ENCODE results near the gene CRYBG3. TPM values are rescaled to one million over a fixed set of nuclear protein-coding genes. Genes with fewer than 3 reads are reported as not detected.

The CRYBG3 gene
- 10 to 100 TPM; 12.8 to 13.1 TPM for total RNA-seq

- peak within 1 kb of the TSS; percentile 84 for H3K27ac Mint-ChIP-seq
- peak; percentile 89 for DNase-seq
- POLR2A ChIA-PET = interaction anchor here (0.6 to 3.6 kb wide), 33 partner anchors 9 to 1080 kb away, joined by 3 to 56 read pairs (median 4); partner anchors contain the start of genes ARL6, CPOX and RIOX2
- H3K9me3 Mint-ChIP-seq = no peaks in the 10 kb centered on the region
- peaks cover 12% of the 10 kb centered on the region for H3K36me3 Mint-ChIP-seq (ENCODE audit: low read depth)
- peaks cover 19% of the 10 kb centered on the region for H3K27me3 Mint-ChIP-seq
- peaks cover 41% of the 10 kb centered on the region for H3K4me1 Mint-ChIP-seq
- CTCF ChIA-PET = interaction anchor here (0.7 to 3.6 kb wide), 16 partner anchors 8 to 507 kb away, joined by 3 to 17 read pairs (median 5); no protein-coding TSS in a partner anchor
- H3K4me3 Mint-ChIP-seq = peak within 1 kb of the TSS; percentile 93
These were observed at the start of gene CRYBG3 for GRCh38 chr3:97821774-97822358. TSS of gene CRYBG3 (plus strand) at chr3:97822011. CDS start at chr3:97822207, 196 bp downstream.

- no peak overlapping the region for H3K4me3 Mint-ChIP-seq
- H3K9me3 Mint-ChIP-seq = no peaks in the 10 kb centered on the region
- H3K27me3 Mint-ChIP-seq = no peaks in the 10 kb centered on the region
- ChIA-PET POLR2A (no interaction called here), CTCF (no interaction called here)
- peaks cover 27% of the 10 kb centered on the region for H3K36me3 Mint-ChIP-seq (ENCODE audit: low read depth)
- H3K27ac Mint-ChIP-seq = no peak overlapping the region
- DNase-seq = no peak
- no peaks in the 10 kb centered on the region for H3K4me1 Mint-ChIP-seq
These were observed 48.9 kb upstream of the CRYBG3 start for GRCh38 chr3:97772926-97773325.

- ChIA-PET POLR2A (no interaction called here), CTCF (interaction anchor here (1.1 kb wide), 1 partner anchor 59 kb away, joined by 3 read pairs; no protein-coding TSS in a partner anchor)
- no peak for DNase-seq
- no peaks in the 10 kb centered on the region for H3K27me3 Mint-ChIP-seq
- peaks cover 3% of the 10 kb centered on the region for H3K36me3 Mint-ChIP-seq (ENCODE audit: low read depth)
- no peak overlapping the region for H3K4me3 Mint-ChIP-seq
- no peak overlapping the region for H3K27ac Mint-ChIP-seq
- H3K9me3 Mint-ChIP-seq = no peaks in the 10 kb centered on the region
- H3K4me1 Mint-ChIP-seq = peaks cover 2% of the 10 kb centered on the region
These were observed 43.7 kb upstream of the CRYBG3 start for GRCh38 chr3:97778152-97778551.

GRCh38 chr3:97793420-97794019, 28.3 kb upstream of the CRYBG3 start:
- no peak for DNase-seq
- H3K9me3 Mint-ChIP-seq = no peaks in the 10 kb centered on the region
- no peaks in the 10 kb centered on the region for H3K27me3 Mint-ChIP-seq
- CTCF ChIA-PET = interaction anchor here (0.6 to 4.8 kb wide), 7 partner anchors 28 to 245 kb away, joined by 3 to 68 read pairs (median 4); partner anchors contain the start of gene CRYBG3
- no peak overlapping the region for H3K4me3 Mint-ChIP-seq
- no peaks in the 10 kb centered on the region for H3K36me3 Mint-ChIP-seq (ENCODE audit: low read depth)
- H3K27ac Mint-ChIP-seq = no peak overlapping the region
- POLR2A ChIA-PET = interaction anchor here (1.0 kb wide), 1 partner anchor 230 kb away, joined by 4 read pairs; no protein-coding TSS in a partner anchor
- peaks cover 3% of the 10 kb centered on the region for H3K4me1 Mint-ChIP-seq

- Mint-ChIP-seq H3K27ac (no peak overlapping the region), H3K27me3 (no peaks in the 10 kb centered on the region), H3K4me3 (no peak overlapping the region), H3K9me3 (no peaks in the 10 kb centered on the region), H3K4me1 (peaks cover 3% of the 10 kb centered on the region), H3K36me3 (ENCODE audit: low read depth) (no peaks in the 10 kb centered on the region)
- CTCF ChIA-PET = interaction anchor here (1.2 to 4.8 kb wide), 4 partner anchors 13 to 226 kb away, joined by 3 to 68 read pairs (median 8); partner anchors contain the start of gene CRYBG3
- no peak for DNase-seq
- POLR2A ChIA-PET = interaction anchor here (1.4 to 2.6 kb wide), 2 partner anchors 26 to 226 kb away, joined by 7 read pairs; partner anchors contain the start of gene CRYBG3
These were observed 25.9 kb upstream of the CRYBG3 start for GRCh38 chr3:97795951-97796350.

GRCh38 chr3:97804471-97804870, 17.3 kb upstream of the CRYBG3 start:
- Mint-ChIP-seq H3K27ac (no peak overlapping the region), H3K36me3 (ENCODE audit: low read depth) (no peaks in the 10 kb centered on the region), H3K9me3 (no peaks in the 10 kb centered on the region), H3K4me3 (no peak overlapping the region), H3K27me3 (no peaks in the 10 kb centered on the region), H3K4me1 (no peaks in the 10 kb centered on the region)
- CTCF ChIA-PET = interaction anchor here (0.7 to 1.5 kb wide), 3 partner anchors 164 to 218 kb away, joined by 3 to 5 read pairs (median 4); no protein-coding TSS in a partner anchor
- no peak for DNase-seq
- POLR2A ChIA-PET = no interaction called here

- Mint-ChIP-seq H3K27me3 (no peaks in the 10 kb centered on the region), H3K9me3 (no peaks in the 10 kb centered on the region), H3K36me3 (ENCODE audit: low read depth) (peaks cover 3% of the 10 kb centered on the region), H3K4me3 (no peak overlapping the region), H3K27ac (no peak overlapping the region), H3K4me1 (peaks cover 22% of the 10 kb centered on the region)
- DNase-seq = no peak
- CTCF ChIA-PET = interaction anchor here (0.6 kb wide), 1 partner anchor 18 kb away, joined by 3 read pairs; no protein-coding TSS in a partner anchor
- POLR2A ChIA-PET = no interaction called here
These were observed 10.9 kb upstream of the CRYBG3 start for GRCh38 chr3:97810779-97811390.

- POLR2A ChIA-PET = interaction anchor here (1.5 to 2.8 kb wide), 2 partner anchors 51 to 57 kb away, joined by 4 to 9 read pairs; partner anchors contain the start of gene ARL6
- Mint-ChIP-seq H3K36me3 (ENCODE audit: low read depth) (peaks cover 3% of the 10 kb centered on the region), H3K4me1 (peaks cover 28% of the 10 kb centered on the region), H3K27me3 (peaks cover 4% of the 10 kb centered on the region), H3K4me3 (no peak overlapping the region), H3K27ac (peak overlapping the region; percentile 62), H3K9me3 (no peaks in the 10 kb centered on the region)
- CTCF ChIA-PET = interaction anchor here (1.4 to 1.6 kb wide), 2 partner anchors 156 to 208 kb away, joined by 5 to 7 read pairs; partner anchors contain the start of gene RIOX2
- peak; percentile 71 for DNase-seq
These were observed 6.5 kb upstream of the CRYBG3 start for GRCh38 chr3:97815149-97815917.

- CTCF ChIA-PET = interaction anchor here (1.4 to 1.6 kb wide), 3 partner anchors 22 to 207 kb away, joined by 5 to 7 read pairs (median 5); partner anchors contain the start of gene RIOX2
- POLR2A ChIA-PET = interaction anchor here (2.8 kb wide), 1 partner anchor 56 kb away, joined by 9 read pairs; no protein-coding TSS in a partner anchor
- Mint-ChIP-seq H3K9me3 (no peaks in the 10 kb centered on the region), H3K27me3 (peaks cover 4% of the 10 kb centered on the region), H3K36me3 (ENCODE audit: low read depth) (peaks cover 3% of the 10 kb centered on the region), H3K4me1 (peaks cover 37% of the 10 kb centered on the region), H3K4me3 (no peak overlapping the region), H3K27ac (no peak overlapping the region)
- no peak for DNase-seq
These were observed 5.0 kb upstream of the CRYBG3 start for GRCh38 chr3:97816811-97817210.

- ChIA-PET POLR2A (no interaction called here), CTCF (interaction anchor here (0.6 to 1.5 kb wide), 2 partner anchors 24 to 186 kb away, joined by 4 to 5 read pairs; no protein-coding TSS in a partner anchor)
- Mint-ChIP-seq H3K4me1 (peaks cover 43% of the 10 kb centered on the region), H3K27ac (no peak overlapping the region), H3K27me3 (peaks cover 6% of the 10 kb centered on the region), H3K4me3 (no peak overlapping the region), H3K36me3 (ENCODE audit: low read depth) (peaks cover 7% of the 10 kb centered on the region), H3K9me3 (no peaks in the 10 kb centered on the region)
- no peak for DNase-seq
These were observed 3.8 kb upstream of the CRYBG3 start for GRCh38 chr3:97817965-97818364.

- H3K4me3 Mint-ChIP-seq = peak overlapping the region; percentile 93
- peaks cover 19% of the 10 kb centered on the region for H3K27me3 Mint-ChIP-seq
- POLR2A ChIA-PET = interaction anchor here (0.7 to 3.6 kb wide), 22 partner anchors 8 to 1081 kb away, joined by 3 to 56 read pairs (median 5); partner anchors contain the start of genes ARL6 and RIOX2
- H3K9me3 Mint-ChIP-seq = no peaks in the 10 kb centered on the region
- DNase-seq = no peak
- peak overlapping the region; percentile 84 for H3K27ac Mint-ChIP-seq
- peaks cover 12% of the 10 kb centered on the region for H3K36me3 Mint-ChIP-seq (ENCODE audit: low read depth)
- CTCF ChIA-PET = interaction anchor here (0.9 to 3.6 kb wide), 14 partner anchors 17 to 508 kb away, joined by 3 to 17 read pairs (median 6); no protein-coding TSS in a partner anchor
- H3K4me1 Mint-ChIP-seq = peaks cover 48% of the 10 kb centered on the region
These were observed 1.0 kb upstream of the CRYBG3 start for GRCh38 chr3:97820780-97821179.

GRCh38 chr3:97821287-97821773, 481 bp upstream of the CRYBG3 start:
- peaks cover 43% of the 10 kb centered on the region for H3K4me1 Mint-ChIP-seq
- CTCF ChIA-PET = interaction anchor here (0.7 to 3.6 kb wide), 16 partner anchors 8 to 508 kb away, joined by 3 to 17 read pairs (median 5); no protein-coding TSS in a partner anchor
- DNase-seq = peak; percentile 68
- peak overlapping the region; percentile 93 for H3K4me3 Mint-ChIP-seq
- peaks cover 19% of the 10 kb centered on the region for H3K27me3 Mint-ChIP-seq
- H3K27ac Mint-ChIP-seq = peak overlapping the region; percentile 84
- H3K9me3 Mint-ChIP-seq = no peaks in the 10 kb centered on the region
- H3K36me3 Mint-ChIP-seq (ENCODE audit: low read depth) = peaks cover 12% of the 10 kb centered on the region
- POLR2A ChIA-PET = interaction anchor here (0.6 to 3.6 kb wide), 33 partner anchors 8 to 1081 kb away, joined by 3 to 56 read pairs (median 4); partner anchors contain the start of genes ARL6, CPOX and RIOX2

Measured in activated CD4-positive, alpha-beta memory T cell treated with anti-CD3 and anti-CD28 coated beads, Interleukin-2, amount 10 ng/mL, durations not matched to agents 7 days and 5 days (primary cell).